ENCODE results near the gene RGCC. TPM values are rescaled to one million over a fixed set of nuclear protein-coding genes. Genes with fewer than 3 reads are reported as not detected.

RGCC gene
- total and polyA plus RNA-seq, 8 donors = 4.6 to 58.3 (median 28.7) TPM

DNA sequence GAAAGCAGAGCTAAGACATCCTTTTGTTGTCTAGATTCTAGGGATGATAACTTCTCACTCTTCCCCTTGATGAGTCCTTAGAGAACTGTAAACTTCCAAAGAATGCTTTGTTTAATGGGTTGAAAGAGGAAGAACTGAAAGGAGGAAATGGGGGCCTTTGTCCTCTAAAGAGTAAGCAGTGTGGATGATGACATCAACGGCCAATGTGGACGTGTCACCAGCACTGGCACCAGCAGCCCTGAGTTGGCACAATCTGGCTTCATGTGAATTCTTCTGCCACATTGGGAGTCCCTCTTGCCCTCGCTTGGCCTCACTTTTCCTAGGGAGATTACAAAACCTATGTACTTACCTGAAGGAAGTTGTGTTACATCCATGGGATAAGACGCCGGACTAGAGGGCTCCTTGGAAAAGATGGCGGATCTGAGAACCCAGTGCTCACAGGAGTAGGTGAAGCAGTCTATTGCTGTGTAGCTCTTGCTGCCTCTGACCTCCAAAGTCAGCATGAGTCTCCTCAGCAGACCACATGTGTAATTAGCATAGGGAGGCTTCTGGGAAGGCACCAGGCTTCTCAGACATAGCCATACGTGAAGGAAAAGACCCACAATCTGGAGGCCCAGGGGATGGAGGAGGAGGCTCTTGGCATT is 62.8 kb downstream of the RGCC start:
- Histone ChIP-seq H3K4me1 (no peaks in the 10 kb centered on the region), H3K36me3 (no peaks in the 10 kb centered on the region), H3K27me3 (no peaks in the 10 kb centered on the region), H3K9me3 (no peaks in the 10 kb centered on the region), H3K4me3 (no peak overlapping the region), H3K27ac (no peak overlapping the region)
- TF ChIP-seq POLR2A (IDR thresholded peaks at IDR 0.05) (no peak), EP300 (IDR thresholded peaks at IDR 0.05) (no peak), POLR2AphosphoS5 (IDR thresholded peaks at IDR 0.05) (no peak)
- TF ChIP-seq, protein P1, sequence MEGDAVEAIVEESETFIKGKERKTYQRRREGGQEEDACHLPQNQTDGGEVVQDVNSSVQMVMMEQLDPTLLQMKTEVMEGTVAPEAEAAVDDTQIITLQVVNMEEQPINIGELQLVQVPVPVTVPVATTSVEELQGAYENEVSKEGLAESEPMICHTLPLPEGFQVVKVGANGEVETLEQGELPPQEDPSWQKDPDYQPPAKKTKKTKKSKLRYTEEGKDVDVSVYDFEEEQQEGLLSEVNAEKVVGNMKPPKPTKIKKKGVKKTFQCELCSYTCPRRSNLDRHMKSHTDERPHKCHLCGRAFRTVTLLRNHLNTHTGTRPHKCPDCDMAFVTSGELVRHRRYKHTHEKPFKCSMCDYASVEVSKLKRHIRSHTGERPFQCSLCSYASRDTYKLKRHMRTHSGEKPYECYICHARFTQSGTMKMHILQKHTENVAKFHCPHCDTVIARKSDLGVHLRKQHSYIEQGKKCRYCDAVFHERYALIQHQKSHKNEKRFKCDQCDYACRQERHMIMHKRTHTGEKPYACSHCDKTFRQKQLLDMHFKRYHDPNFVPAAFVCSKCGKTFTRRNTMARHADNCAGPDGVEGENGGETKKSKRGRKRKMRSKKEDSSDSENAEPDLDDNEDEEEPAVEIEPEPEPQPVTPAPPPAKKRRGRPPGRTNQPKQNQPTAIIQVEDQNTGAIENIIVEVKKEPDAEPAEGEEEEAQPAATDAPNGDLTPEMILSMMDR (IDR thresholded peaks at IDR 0.05) = no peak
- WGBS, 5 donors = 82 to 94% (median 88%) methylated on average over 7 of the region's 7 CpGs
- intact Hi-C loops (cut with DNase I; ENCODE audit: low total_unique reads) = no loop called here
- DNase-seq = no peak

Other genes with a start within 250 kb of the RGCC start
- gene MTRF1, start 194.0 kb upstream of the RGCC start, total RNA-seq = 10 to 100 TPM in 3 of 5 donors, 1 to 10 TPM in 2; 7.6 to 29.9 (median 13.0) TPM
- gene MTRF1, start 194.0 kb upstream of the RGCC start, polyA plus RNA-seq = 10 to 100 TPM in 1 of 3 donors, 1 to 10 TPM in 2; 6.4 to 11.8 (median 7.4) TPM
- gene NAA16, start 146.3 kb upstream of the RGCC start, total RNA-seq = 100 to 1,000 TPM in 1 of 5 donors, 10 to 100 TPM in 4; 19.4 to 114 (median 46.7) TPM
- gene NAA16, start 146.3 kb upstream of the RGCC start, polyA plus RNA-seq = 10 to 100 TPM in 1 of 3 donors, 1 to 10 TPM in 2; 6.0 to 11.9 (median 8.5) TPM

All from stomach (tissue), 9 donors.